Endodermal cell (in vitro differentiated cells): ENCODE results near the gene OR10P1. TPM values are rescaled to one million over a fixed set of nuclear protein-coding genes. Genes with fewer than 3 reads are reported as not detected.
A peak's percentile ranks its signal among the peaks of the same experiment; 100 is the strongest.

Source experiments
- DNase-seq: peaks from one replicate; pipeline ENCODE4 v3.0.0-alpha.2; 2017
- H3K27ac ChIP-seq: 2 replicates; pipeline ENCODE4 v1.5.1; 2013; ENCODE audit warnings: mild to moderate bottlenecking, low read depth, low read length, moderate library complexity
- H3K27me3 ChIP-seq: 2 replicates; pipeline ENCODE4 v1.6.1; 2013; ENCODE audit warnings: mild to moderate bottlenecking, low read length, moderate library complexity; ENCODE audit not compliant: insufficient read depth, control insufficient read depth, poor library complexity, severe bottlenecking
- H3K36me3 ChIP-seq: 2 replicates; pipeline ENCODE4 v1.7.0; 2013; ENCODE audit warnings: mild to moderate bottlenecking, low read length, moderate library complexity; ENCODE audit not compliant: control insufficient read depth, insufficient read depth
- H3K4me1 ChIP-seq: one replicate; pipeline ENCODE4 v1.7.0; 2013; ENCODE audit warnings: low read length; ENCODE audit not compliant: control insufficient read depth, insufficient read depth
- H3K4me3 ChIP-seq: 2 replicates; pipeline ENCODE4 v1.5.1; 2013; ENCODE audit warnings: mild to moderate bottlenecking, low read length, moderate library complexity
- H3K9ac ChIP-seq: 2 replicates; pipeline ENCODE4 v1.6.1; 2013; ENCODE audit warnings: mild to moderate bottlenecking, low read length, moderate library complexity; ENCODE audit not compliant: poor library complexity, severe bottlenecking; ENCODE audit errors: extremely low read depth
- H3K9me3 ChIP-seq: 2 replicates; pipeline ENCODE4 v1.6.1; 2013; ENCODE audit warnings: mild to moderate bottlenecking, low read length, moderate library complexity; ENCODE audit not compliant: control insufficient read depth
- H3K27ac Mint-ChIP-seq: 2 replicates; pipeline ENCODE4 v1.8.0; 2020; ENCODE audit warnings: mixed read lengths
- H3K27me3 Mint-ChIP-seq: 2 replicates; pipeline ENCODE4 v1.8.0; 2021; ENCODE audit warnings: mild to moderate bottlenecking, mixed read lengths; ENCODE audit not compliant: insufficient read depth
- H3K36me3 Mint-ChIP-seq: 2 replicates; pipeline ENCODE4 v1.8.0; 2020; ENCODE audit warnings: low read depth, mixed read lengths
- H3K4me1 Mint-ChIP-seq: 2 replicates; pipeline ENCODE4 v1.8.0; 2020; ENCODE audit warnings: mixed read lengths
- H3K4me3 Mint-ChIP-seq: 2 replicates; pipeline ENCODE4 v1.8.0; 2020; ENCODE audit warnings: mild to moderate bottlenecking, moderate library complexity, mixed read lengths
- H3K9me3 Mint-ChIP-seq: 2 replicates; pipeline ENCODE4 v1.8.0; 2020; ENCODE audit warnings: mild to moderate bottlenecking, mixed read lengths
- WGBS, 2 experiments: methylation state at CpG; one replicate each; pipeline versions ENCODE4 v1.1.5 to v1.1.7; 2013; ENCODE audit warnings: missing lambda C conversion rate in 2 of 2, mixed read lengths in 1 of 2; ENCODE audit not compliant: insufficient coverage in 1 of 2, insufficient read length in 1 of 2; 5-methylcytosine and 5-hydroxymethylcytosine counted together
- total RNA-seq, 2 donors: library from RNA; stranded (reverse); fragmentation: NEBNext Ultra II Directional in 1 of 2; extraction: Animal tissue kit (Norgen Biotek cat#: 25700) in 1 of 2; gene quantifications; 2 replicates in 1 of 2; 3 replicates in 1 of 2; pipeline ENCODE4 v1.2.1, GENCODE V29; 2021
- TF ChIP-seq, protein P1 (sequence below): fragments of 200-600 bp; sonication (generic); conservative IDR thresholded peaks from 2 replicates; pipeline ENCODE4 v1.5.0; 2021; ENCODE audit warnings: antibody characterized with exemption, mild to moderate bottlenecking

The OR10P1 gene
- total RNA-seq, 2 donors from 2014 or later: not detected

GRCh38 chr12:55619354-55620138 lies 17.1 kb upstream of the OR10P1 start:
- TF ChIP-seq, protein P1, sequence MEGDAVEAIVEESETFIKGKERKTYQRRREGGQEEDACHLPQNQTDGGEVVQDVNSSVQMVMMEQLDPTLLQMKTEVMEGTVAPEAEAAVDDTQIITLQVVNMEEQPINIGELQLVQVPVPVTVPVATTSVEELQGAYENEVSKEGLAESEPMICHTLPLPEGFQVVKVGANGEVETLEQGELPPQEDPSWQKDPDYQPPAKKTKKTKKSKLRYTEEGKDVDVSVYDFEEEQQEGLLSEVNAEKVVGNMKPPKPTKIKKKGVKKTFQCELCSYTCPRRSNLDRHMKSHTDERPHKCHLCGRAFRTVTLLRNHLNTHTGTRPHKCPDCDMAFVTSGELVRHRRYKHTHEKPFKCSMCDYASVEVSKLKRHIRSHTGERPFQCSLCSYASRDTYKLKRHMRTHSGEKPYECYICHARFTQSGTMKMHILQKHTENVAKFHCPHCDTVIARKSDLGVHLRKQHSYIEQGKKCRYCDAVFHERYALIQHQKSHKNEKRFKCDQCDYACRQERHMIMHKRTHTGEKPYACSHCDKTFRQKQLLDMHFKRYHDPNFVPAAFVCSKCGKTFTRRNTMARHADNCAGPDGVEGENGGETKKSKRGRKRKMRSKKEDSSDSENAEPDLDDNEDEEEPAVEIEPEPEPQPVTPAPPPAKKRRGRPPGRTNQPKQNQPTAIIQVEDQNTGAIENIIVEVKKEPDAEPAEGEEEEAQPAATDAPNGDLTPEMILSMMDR: peak; percentile 92
- no peak overlapping the region for H3K27ac ChIP-seq
- peaks cover 37% of the 10 kb centered on the region for H3K9me3 ChIP-seq
- H3K36me3 ChIP-seq: no peaks in the 10 kb centered on the region
- H3K4me1 ChIP-seq: peaks cover 4% of the 10 kb centered on the region
- WGBS, 2 experiments: 8 to 24% methylated on average over 4 to 6 of the region's 6 CpGs
- Mint-ChIP-seq H3K27ac (peak overlapping the region; percentile 90), H3K27me3 (peaks cover 4% of the 10 kb centered on the region), H3K9me3 (peaks cover 34% of the 10 kb centered on the region), H3K4me1 (peaks cover 16% of the 10 kb centered on the region), H3K4me3 (no peak overlapping the region), H3K36me3 (peaks cover 11% of the 10 kb centered on the region)
- peak; percentile 87 for DNase-seq
- H3K4me3 ChIP-seq: no peak overlapping the region
- H3K9ac ChIP-seq: no peak overlapping the region
- H3K27me3 ChIP-seq: no peaks in the 10 kb centered on the region

DNA sequence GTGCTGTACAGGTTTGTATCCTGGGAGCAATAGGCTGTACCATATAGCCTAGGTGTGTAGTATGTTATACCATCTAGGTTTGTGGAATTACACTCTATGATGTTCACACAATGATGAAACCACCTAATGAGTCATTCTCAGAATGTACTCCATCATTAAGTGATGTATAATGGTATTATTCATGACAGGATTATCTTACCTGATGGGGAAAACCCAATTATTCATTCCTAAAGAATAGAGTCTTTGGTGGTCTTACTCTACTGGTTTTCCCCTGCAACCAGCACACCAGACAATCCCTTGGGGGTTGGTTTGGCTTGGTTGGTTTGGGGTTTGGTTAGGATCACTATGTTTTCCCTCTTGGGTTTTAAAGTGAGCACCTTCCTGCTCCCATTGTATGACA lies 12.6 kb upstream of the OR10P1 start:
- H3K27me3 Mint-ChIP-seq: peaks cover 4% of the 10 kb centered on the region
- peaks cover 18% of the 10 kb centered on the region for H3K4me1 Mint-ChIP-seq

DNA sequence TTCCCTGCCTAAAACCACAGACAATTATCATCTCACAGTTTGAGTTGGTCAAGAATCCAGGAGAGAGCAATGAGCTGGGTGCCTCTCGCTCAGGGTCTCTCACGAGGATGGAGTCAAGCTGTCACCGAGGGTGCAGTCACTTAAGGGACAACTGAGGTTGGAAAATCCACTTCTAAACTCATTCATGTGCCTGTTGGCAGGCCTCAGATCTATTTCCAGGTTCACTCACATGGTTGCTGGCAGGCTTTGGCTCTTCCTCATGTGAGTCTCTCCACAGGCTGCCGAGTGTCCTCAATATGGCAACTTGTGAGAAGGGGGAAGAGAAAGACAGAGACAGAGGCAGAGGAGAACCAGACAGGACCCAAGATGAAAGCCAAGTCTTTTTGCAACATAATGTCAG lies 10.5 kb upstream of the OR10P1 start:
- Histone ChIP-seq H3K4me3 (no peak overlapping the region), H3K9me3 (peaks cover 5% of the 10 kb centered on the region), H3K27ac (no peak overlapping the region), H3K4me1 (peaks cover 3% of the 10 kb centered on the region), H3K9ac (no peak overlapping the region), H3K27me3 (no peaks in the 10 kb centered on the region), H3K36me3 (no peaks in the 10 kb centered on the region)
- Mint-ChIP-seq H3K27me3 (peaks cover 4% of the 10 kb centered on the region), H3K9me3 (peaks cover 4% of the 10 kb centered on the region), H3K27ac (no peak overlapping the region), H3K4me1 (peaks cover 25% of the 10 kb centered on the region), H3K36me3 (no peaks in the 10 kb centered on the region), H3K4me3 (no peak overlapping the region)
- 90 to 95% methylated on average over 2 to 4 of the region's 4 CpGs for WGBS, 2 experiments
- no peak for DNase-seq
- TF ChIP-seq, protein P1: no peak

More for the DNA sequence above, 12.6 kb upstream of the OR10P1 start:
- no peak overlapping the region for H3K4me3 ChIP-seq
- H3K36me3 ChIP-seq: no peaks in the 10 kb centered on the region
- H3K9me3 ChIP-seq: peaks cover 5% of the 10 kb centered on the region
- Mint-ChIP-seq H3K36me3 (no peaks in the 10 kb centered on the region), H3K4me3 (no peak overlapping the region), H3K27ac (no peak overlapping the region), H3K9me3 (peaks cover 4% of the 10 kb centered on the region)
- no peaks in the 10 kb centered on the region for H3K27me3 ChIP-seq
- TF ChIP-seq, protein P1: no peak
- no peak overlapping the region for H3K9ac ChIP-seq
- no peak for DNase-seq
- H3K27ac ChIP-seq: no peak overlapping the region
- peaks cover 4% of the 10 kb centered on the region for H3K4me1 ChIP-seq
